Loucy (cell line): ENCODE data around the gene LRRC38.

Experiments used
- H2AFZ ChIP-seq: fragments of 200-600 bp; sonication (generic); 2 replicates; pipeline ENCODE4 v1.6.0; 2016; ENCODE audit warnings: antibody characterized with exemption, mild to moderate bottlenecking, low read length, moderate library complexity
- H3F3A ChIP-seq: fragments of 200-600 bp; 2 replicates; pipeline ENCODE4 v1.6.0; 2016; ENCODE audit warnings: antibody characterized with exemption, low read depth, mild to moderate bottlenecking
- H3K27me3 ChIP-seq: fragments of 200-600 bp; sonication (generic); 2 replicates; pipeline ENCODE4 v1.6.1; 2014; ENCODE audit warnings: low read length, mild to moderate bottlenecking; ENCODE audit not compliant: insufficient read depth, poor library complexity, severe bottlenecking
- H3K36me3 ChIP-seq: fragments of 200-600 bp; sonication (generic); 2 replicates; pipeline ENCODE4 v1.6.1; 2016; ENCODE audit warnings: low read length; ENCODE audit not compliant: insufficient read depth
- H3K4me1 ChIP-seq: fragments of 200-600 bp; sonication (generic); 2 replicates; pipeline ENCODE4 v1.5.1; 2014; ENCODE audit warnings: low read length, mild to moderate bottlenecking; ENCODE audit not compliant: insufficient read depth, poor library complexity, severe bottlenecking
- H3K4me2 ChIP-seq: fragments of 200-600 bp; sonication (generic); 2 replicates; pipeline ENCODE4 v1.6.0; 2014; ENCODE audit warnings: antibody characterized with exemption, low read length, low read depth, mild to moderate bottlenecking; ENCODE audit not compliant: poor library complexity, severe bottlenecking
- H3K4me3 ChIP-seq: fragments of 200-600 bp; sonication (generic); 2 replicates; pipeline ENCODE4 v1.5.1; 2014; ENCODE audit warnings: low read length, mild to moderate bottlenecking, mixed read lengths; ENCODE audit not compliant: poor library complexity, severe bottlenecking
- H3K79me2 ChIP-seq: fragments of 200-600 bp; sonication (generic); 2 replicates; pipeline ENCODE4 v1.6.1; 2014; ENCODE audit warnings: low read length; ENCODE audit not compliant: insufficient read depth
- H3K9ac ChIP-seq: fragments of 200-600 bp; sonication (generic); 2 replicates; pipeline ENCODE4 v1.6.0; 2014; ENCODE audit warnings: mild to moderate bottlenecking, low read depth, low read length, moderate library complexity; ENCODE audit not compliant: poor library complexity, severe bottlenecking
- H3K9me2 ChIP-seq: fragments of 200-600 bp; sonication (generic); replicated peaks from 2 replicates; pipeline ENCODE4 v1.6.1; 2016; ENCODE audit warnings: low read depth, low read length, mixed read lengths
- H3K9me3 ChIP-seq: fragments of 200-600 bp; sonication (generic); 2 replicates; pipeline ENCODE4 v1.6.1; 2014; ENCODE audit warnings: mild to moderate bottlenecking, antibody characterized with exemption, low read length, low read depth; ENCODE audit not compliant: insufficient read depth
- H4K20me1 ChIP-seq: fragments of 200-600 bp; sonication (generic); 2 replicates; pipeline ENCODE4 v1.6.0; 2014; ENCODE audit warnings: antibody characterized with exemption, low read length, mild to moderate bottlenecking; ENCODE audit not compliant: insufficient read depth, poor library complexity, severe bottlenecking
- EZH2phosphoT487 ChIP-seq: fragments of 200-600 bp; IDR thresholded peaks from 2 replicates; pipeline ENCODE4 v1.6.1; 2018; ENCODE audit warnings: antibody characterized with exemption, mild to moderate bottlenecking, moderate library complexity, borderline replicate concordance
- TF ChIP-seq, protein P1 (sequence below): fragments of 200-600 bp; sonication (generic); conservative IDR thresholded peaks from 2 replicates; pipeline ENCODE4 v1.5.1; 2014; ENCODE audit warnings: mild to moderate bottlenecking, antibody characterized with exemption, low read length

Gene LRRC38

DNA sequence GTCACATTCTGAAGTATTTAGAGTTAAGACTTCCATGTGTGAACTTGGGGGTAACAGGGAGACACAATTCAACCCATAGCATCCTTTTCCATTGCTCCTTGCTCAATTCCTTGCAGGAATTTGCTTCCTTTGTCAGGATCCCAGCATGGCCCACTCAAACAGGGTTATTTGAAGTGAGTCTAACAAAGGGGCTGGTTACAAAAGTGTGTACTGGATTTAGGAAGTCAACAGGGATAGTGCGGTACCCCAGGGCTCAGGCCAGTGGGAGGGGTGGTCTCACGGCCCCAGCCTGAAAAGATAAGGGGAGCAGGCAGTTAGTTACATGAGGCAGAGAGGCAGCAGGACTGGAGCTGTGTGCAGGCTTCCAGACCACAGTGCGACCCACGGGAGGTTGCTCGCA, 14.4 kb downstream of the LRRC38 start:
- TF ChIP-seq, protein P1, sequence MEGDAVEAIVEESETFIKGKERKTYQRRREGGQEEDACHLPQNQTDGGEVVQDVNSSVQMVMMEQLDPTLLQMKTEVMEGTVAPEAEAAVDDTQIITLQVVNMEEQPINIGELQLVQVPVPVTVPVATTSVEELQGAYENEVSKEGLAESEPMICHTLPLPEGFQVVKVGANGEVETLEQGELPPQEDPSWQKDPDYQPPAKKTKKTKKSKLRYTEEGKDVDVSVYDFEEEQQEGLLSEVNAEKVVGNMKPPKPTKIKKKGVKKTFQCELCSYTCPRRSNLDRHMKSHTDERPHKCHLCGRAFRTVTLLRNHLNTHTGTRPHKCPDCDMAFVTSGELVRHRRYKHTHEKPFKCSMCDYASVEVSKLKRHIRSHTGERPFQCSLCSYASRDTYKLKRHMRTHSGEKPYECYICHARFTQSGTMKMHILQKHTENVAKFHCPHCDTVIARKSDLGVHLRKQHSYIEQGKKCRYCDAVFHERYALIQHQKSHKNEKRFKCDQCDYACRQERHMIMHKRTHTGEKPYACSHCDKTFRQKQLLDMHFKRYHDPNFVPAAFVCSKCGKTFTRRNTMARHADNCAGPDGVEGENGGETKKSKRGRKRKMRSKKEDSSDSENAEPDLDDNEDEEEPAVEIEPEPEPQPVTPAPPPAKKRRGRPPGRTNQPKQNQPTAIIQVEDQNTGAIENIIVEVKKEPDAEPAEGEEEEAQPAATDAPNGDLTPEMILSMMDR: no peak
- TF ChIP-seq EZH2phosphoT487: no peak
- Histone ChIP-seq H3K27me3 (no peaks in the 10 kb centered on the region), H3K9me2 (no peaks in the 10 kb centered on the region), H3K36me3 (no peaks in the 10 kb centered on the region), H3K4me2 (peak overlapping the region; percentile 70), H4K20me1 (no peaks in the 10 kb centered on the region), H3K9ac (peak overlapping the region; percentile 72), H3K79me2 (no peaks in the 10 kb centered on the region), H3K4me1 (peaks cover 75% of the 10 kb centered on the region), H3K9me3 (no peaks in the 10 kb centered on the region), H2AFZ (no peak overlapping the region), H3F3A (peaks cover 3% of the 10 kb centered on the region; the same call in 1 of the 2 replicates), H3K4me3 (peak overlapping the region; percentile 59)

DNA sequence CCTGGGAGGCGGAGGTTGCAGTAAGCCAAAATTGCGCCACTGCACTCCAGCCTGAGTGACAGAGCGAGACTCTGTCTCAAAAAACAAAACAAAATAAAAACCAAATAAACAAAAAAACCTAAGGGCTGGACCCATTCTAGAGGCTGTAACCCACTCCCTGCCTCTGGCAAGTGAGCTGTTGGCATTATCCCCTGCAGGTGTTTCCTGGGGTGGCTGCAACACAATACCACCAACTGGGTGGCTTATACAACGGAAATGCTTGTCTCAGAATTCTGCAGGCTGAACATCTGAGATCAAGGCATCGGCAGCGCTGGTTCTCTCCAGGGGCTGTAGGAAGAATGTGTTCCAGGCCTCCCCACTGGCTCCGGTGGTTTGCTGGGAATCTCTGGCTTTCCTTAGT, 15.2 kb downstream of the LRRC38 start:
- no peaks in the 10 kb centered on the region for H3K36me3 ChIP-seq
- no peaks in the 10 kb centered on the region for H3K27me3 ChIP-seq
- H3K4me3 ChIP-seq: peak overlapping the region; percentile 59
- no peaks in the 10 kb centered on the region for H3K79me2 ChIP-seq
- no peaks in the 10 kb centered on the region for H4K20me1 ChIP-seq
- no peaks in the 10 kb centered on the region for H3K9me3 ChIP-seq
- H3K4me2 ChIP-seq: peak overlapping the region; percentile 70
- no peak overlapping the region for H2AFZ ChIP-seq
- peak overlapping the region; percentile 72 for H3K9ac ChIP-seq
- H3K4me1 ChIP-seq: peaks cover 68% of the 10 kb centered on the region
- TF ChIP-seq, protein P1: peak; percentile 28; the same call in 1 of the 2 replicates
- TF ChIP-seq EZH2phosphoT487: no peak
- no peaks in the 10 kb centered on the region for H3K9me2 ChIP-seq
- peaks cover 3% of the 10 kb centered on the region; the same call in 1 of the 2 replicates for H3F3A ChIP-seq

DNA sequence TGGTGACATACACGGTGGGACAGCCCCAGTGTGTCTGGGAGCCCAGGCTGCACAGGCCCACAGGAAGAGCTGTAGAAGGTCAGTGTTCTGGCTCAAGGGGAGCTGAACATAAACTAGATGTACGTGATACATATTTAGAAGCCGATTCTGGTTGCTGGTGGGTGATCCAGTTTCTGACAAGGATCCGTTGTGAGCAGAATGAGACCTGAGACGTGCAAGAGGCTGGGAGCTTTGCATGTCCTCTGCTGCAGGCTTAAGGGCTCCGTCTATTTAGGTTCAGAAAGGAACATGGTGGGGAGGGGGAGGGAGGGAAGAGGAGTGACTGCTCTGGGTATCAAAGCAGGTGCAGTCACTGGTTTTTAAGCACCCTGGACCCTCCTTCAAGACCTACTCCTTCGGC, 18.6 kb downstream of the LRRC38 start:
- no peaks in the 10 kb centered on the region for H3K9me2 ChIP-seq
- TF ChIP-seq, protein P1: no peak
- no peaks in the 10 kb centered on the region for H3K9me3 ChIP-seq
- no peak overlapping the region for H3K4me3 ChIP-seq
- H3K4me1 ChIP-seq: peaks cover 52% of the 10 kb centered on the region
- no peak overlapping the region for H3K4me2 ChIP-seq
- no peak overlapping the region for H3K9ac ChIP-seq
- H2AFZ ChIP-seq: no peak overlapping the region
- H3F3A ChIP-seq: peaks cover 3% of the 10 kb centered on the region; the same call in 1 of the 2 replicates
- H4K20me1 ChIP-seq: no peaks in the 10 kb centered on the region
- H3K36me3 ChIP-seq: no peaks in the 10 kb centered on the region
- H3K79me2 ChIP-seq: no peaks in the 10 kb centered on the region
- no peaks in the 10 kb centered on the region for H3K27me3 ChIP-seq
